IMR-90 (cell line): Measurements from ENCODE around the gene TPP1. TPM values are rescaled to one million over a fixed set of nuclear protein-coding genes. Genes with fewer than 3 reads are reported as not detected.

Source experiments
- ATAC-seq: fragments of 200-7000 bp; cut with Tn5 transposase; 2 replicates; pipeline ENCODE4 v1.9.1; 2020; ENCODE audit warnings: low read depth, mild to moderate bottlenecking, moderate library complexity
- BruUV-seq: library from RNA; stranded (reverse); fragments of 400-500 nt; replicated peaks from 2 replicates; lab custom pipeline; 2021; lab: Mats Ljungman, UMichigan
- CTCF ChIA-PET: fragments of 300-600 bp; formaldehyde crosslinking; extraction: SDS; loops from one replicate; lab custom pipeline; 2021; ENCODE audit warnings: antibody characterized with exemption; lab: Yijun Ruan, JAX
- POLR2A ChIA-PET: fragments of 300-600 bp; sonication (Branson Sonifier 250); formaldehyde crosslinking; loops from one replicate; lab custom pipeline; 2022; ENCODE audit warnings: antibody characterized with exemption; ENCODE audit not compliant: unreplicated experiment; lab: Charles Lee
- DNase-seq: peaks from one replicate; pipeline ENCODE4 v3.0.0; 2013
- H2AFZ ChIP-seq: replicated peaks from 2 replicates; pipeline ENCODE3; 2013; ENCODE audit warnings: low read length, mild to moderate bottlenecking; ENCODE audit not compliant: poor library complexity
- H2AK5ac ChIP-seq: 2 replicates; pipeline ENCODE4 v1.6.1; 2013; ENCODE audit warnings: low read depth, low read length, inconsistent platforms
- H2AK9ac ChIP-seq: replicated peaks from 2 replicates; pipeline ENCODE3; 2013; ENCODE audit warnings: mild to moderate bottlenecking, low read depth, low read length, moderate library complexity; ENCODE audit not compliant: poor library complexity
- H2BK120ac ChIP-seq: 2 replicates; pipeline ENCODE4 v1.6.1; 2013; ENCODE audit warnings: low read depth, low read length, inconsistent platforms
- H2BK15ac ChIP-seq: 3 replicates; pipeline ENCODE4 v1.6.1; 2013; ENCODE audit warnings: low read depth, low read length, inconsistent platforms
- H2BK20ac ChIP-seq: 2 replicates; pipeline ENCODE4 v1.6.1; 2013; ENCODE audit warnings: low read depth, mild to moderate bottlenecking, inconsistent platforms, low read length, moderate library complexity
- H2BK5ac ChIP-seq: 2 replicates; pipeline ENCODE4 v1.6.1; 2013; ENCODE audit warnings: mild to moderate bottlenecking, low read depth, low read length, inconsistent platforms; ENCODE audit not compliant: poor library complexity, severe bottlenecking
- H3K14ac ChIP-seq: replicated peaks from 2 replicates; pipeline ENCODE4 v1.6.1; 2013; ENCODE audit warnings: low read depth, low read length, inconsistent platforms
- H3K18ac ChIP-seq: 2 replicates; pipeline ENCODE4 v1.6.1; 2013; ENCODE audit warnings: low read depth, low read length, control low read depth
- H3K23ac ChIP-seq: 2 replicates; pipeline ENCODE4 v1.6.1; 2013; ENCODE audit warnings: low read depth, low read length, inconsistent platforms
- H3K27ac ChIP-seq: 2 replicates; pipeline ENCODE4 v1.5.1; 2013; ENCODE audit warnings: mild to moderate bottlenecking, control low read depth, low read length; ENCODE audit not compliant: insufficient read depth
- H3K27me3 ChIP-seq: 2 replicates; pipeline ENCODE4 v1.6.1; 2013; ENCODE audit warnings: low read length; ENCODE audit not compliant: control insufficient read depth, insufficient read depth
- H3K36me3 ChIP-seq: 2 replicates; pipeline ENCODE4 v1.6.1; 2013; ENCODE audit warnings: low read length, mixed read lengths; ENCODE audit not compliant: control insufficient read depth, insufficient read depth
- H3K4ac ChIP-seq: 2 replicates; pipeline ENCODE4 v1.6.1; 2013; ENCODE audit warnings: low read depth, low read length, inconsistent platforms
- H3K4me1 ChIP-seq: 2 replicates; pipeline ENCODE4 v1.6.1; 2013; ENCODE audit warnings: low read length, mixed read lengths; ENCODE audit not compliant: control insufficient read depth, insufficient read depth
- H3K4me2 ChIP-seq: 2 replicates; pipeline ENCODE4 v1.6.1; 2013; ENCODE audit warnings: low read depth, mild to moderate bottlenecking, control low read depth, low read length, moderate library complexity
- H3K4me3 ChIP-seq: 2 replicates; pipeline ENCODE4 v1.5.1; 2013; ENCODE audit warnings: low read depth, mild to moderate bottlenecking, control low read depth, low read length, moderate library complexity; ENCODE audit not compliant: insufficient read depth
- H3K56ac ChIP-seq: 2 replicates; pipeline ENCODE4 v1.6.1; 2013; ENCODE audit warnings: low read length, inconsistent platforms; ENCODE audit not compliant: insufficient read depth; ENCODE audit errors: extremely low read depth
- H3K79me1 ChIP-seq, 2 experiments: 2 replicates each; pipeline ENCODE4 v1.6.1; 2013; ENCODE audit warnings: low read length in 2 of 2, inconsistent platforms in 1 of 2, low read depth in 1 of 2
- H3K9ac ChIP-seq: 2 replicates; pipeline ENCODE4 v1.6.1; 2013; ENCODE audit warnings: low read depth, low read length, control low read depth
- H3K9me1 ChIP-seq: 2 replicates; pipeline ENCODE4 v1.6.1; 2013; ENCODE audit warnings: low read length, inconsistent platforms; ENCODE audit not compliant: insufficient read depth
- H3K9me3 ChIP-seq: 2 replicates; pipeline ENCODE4 v1.6.1; 2013; ENCODE audit warnings: low read length; ENCODE audit not compliant: control insufficient read depth, insufficient read depth
- H4K20me1 ChIP-seq: 2 replicates; pipeline ENCODE4 v1.6.1; 2013; ENCODE audit warnings: low read length, inconsistent platforms; ENCODE audit not compliant: insufficient read depth
- H4K5ac ChIP-seq: 2 replicates; pipeline ENCODE4 v1.6.1; 2013; ENCODE audit warnings: mild to moderate bottlenecking, low read depth, low read length, control low read depth
- H4K8ac ChIP-seq, 2 experiments: 2 replicates each; pipeline ENCODE4 v1.6.1; 2013; ENCODE audit warnings: low read depth in 2 of 2, low read length in 2 of 2, control low read depth in 1 of 2, inconsistent platforms in 1 of 2
- H4K91ac ChIP-seq: 2 replicates; pipeline ENCODE4 v1.6.1; 2013; ENCODE audit warnings: low read depth, low read length, inconsistent platforms; ENCODE audit not compliant: insufficient read depth
- BHLHE40 ChIP-seq: fragments of 150-350 bp; IDR thresholded peaks from 2 replicates; pipeline ENCODE4 v1.6.1; 2016; ENCODE audit warnings: mild to moderate bottlenecking, low read depth, low read length
- CTCF ChIP-seq: conservative IDR thresholded peaks from 2 replicates; pipeline ENCODE4 v1.5.1; 2012; ENCODE audit warnings: mild to moderate bottlenecking, low read depth, low read length, improper control_type of control experiment
- MAFK ChIP-seq: IDR thresholded peaks from 2 replicates; pipeline ENCODE4 v1.6.1; 2012; ENCODE audit warnings: low read depth, low read length, improper control_type of control experiment
- MAZ ChIP-seq: IDR thresholded peaks from 2 replicates; pipeline ENCODE4 v1.6.1; 2012; ENCODE audit warnings: low read depth, mild to moderate bottlenecking, low read length, improper control_type of control experiment, moderate library complexity, borderline replicate concordance
- NFE2L2 ChIP-seq: fragments of 150-350 bp; IDR thresholded peaks from 2 replicates; pipeline ENCODE4 v1.6.1; 2016; ENCODE audit warnings: low read depth, mild to moderate bottlenecking, low read length
- POLR2A ChIP-seq: IDR thresholded peaks from 2 replicates; pipeline ENCODE4 v1.6.1; 2012; ENCODE audit warnings: mild to moderate bottlenecking, low read depth, low read length
- RAD21 ChIP-seq: IDR thresholded peaks from 2 replicates; pipeline ENCODE4 v1.6.1; 2012; ENCODE audit warnings: low read length, improper control_type of control experiment
- RFX5 ChIP-seq: IDR thresholded peaks from 2 replicates; pipeline ENCODE4 v1.8.0; 2012; ENCODE audit warnings: low read depth, mild to moderate bottlenecking, low read length, moderate library complexity
- SMC3 ChIP-seq: fragments of 150-350 bp; IDR thresholded peaks from 2 replicates; pipeline ENCODE4 v1.6.1; 2016; ENCODE audit warnings: low read depth, mild to moderate bottlenecking, antibody characterized with exemption, low read length, moderate library complexity
- USF2 ChIP-seq: fragments of 150-350 bp; IDR thresholded peaks from 2 replicates; pipeline ENCODE4 v1.6.1; 2017; ENCODE audit warnings: mild to moderate bottlenecking, antibody characterized with exemption, low read length, low read depth
- WGBS, 2 experiments: methylation state at CpG; one replicate each; pipeline versions ENCODE4 v1.1.5 to v1.1.7; 2013; ENCODE audit warnings: missing lambda C conversion rate in 2 of 2; ENCODE audit not compliant: insufficient read length in 1 of 2; ENCODE audit errors: extremely low coverage in 2 of 2; 5-methylcytosine and 5-hydroxymethylcytosine counted together
- dilution Hi-C: fragments of 300-500 bp; cut with HindIII; formaldehyde crosslinking; loops from one replicate; pipeline ENCODE4 v1.14.3; 2018; ENCODE audit warnings: low sequenced_read_pairs; ENCODE audit not compliant: unreplicated experiment
- in situ Hi-C: fragments of 300-500 bp; cut with MboI; formaldehyde crosslinking; loops from 3 replicates; pipeline ENCODE4 v1.14.3; 2019; ENCODE audit warnings: low sequenced_read_pairs, inconsistent platforms, mixed read lengths
- intact Hi-C: fragments of 100-400 bp; cut with micrococcal nuclease; formaldehyde crosslinking; loops from 2 replicates; pipeline ENCODE4 v1.10.0; 2022
- polyA plus RNA-seq, 3 experiments: library from polyadenylated mRNA; depleted of rRNA; stranded (reverse); fragments of >200 nt; gene quantifications; 2 replicates each; pipeline ENCODE4 v1.2.3, GENCODE V29; 2012; ENCODE audit warnings: low replicate concordance in 1 of 3
- total RNA-seq: library from RNA; depleted of rRNA; stranded (reverse); fragments of >200 nt; gene quantifications from 2 replicates; pipeline ENCODE4 v1.2.3, GENCODE V29; 2012

Gene TPP1
- total and polyA plus RNA-seq, 2 of the 4 experiments (the other 2 are of a cell fraction) = 33.5 to 108 TPM

DNA sequence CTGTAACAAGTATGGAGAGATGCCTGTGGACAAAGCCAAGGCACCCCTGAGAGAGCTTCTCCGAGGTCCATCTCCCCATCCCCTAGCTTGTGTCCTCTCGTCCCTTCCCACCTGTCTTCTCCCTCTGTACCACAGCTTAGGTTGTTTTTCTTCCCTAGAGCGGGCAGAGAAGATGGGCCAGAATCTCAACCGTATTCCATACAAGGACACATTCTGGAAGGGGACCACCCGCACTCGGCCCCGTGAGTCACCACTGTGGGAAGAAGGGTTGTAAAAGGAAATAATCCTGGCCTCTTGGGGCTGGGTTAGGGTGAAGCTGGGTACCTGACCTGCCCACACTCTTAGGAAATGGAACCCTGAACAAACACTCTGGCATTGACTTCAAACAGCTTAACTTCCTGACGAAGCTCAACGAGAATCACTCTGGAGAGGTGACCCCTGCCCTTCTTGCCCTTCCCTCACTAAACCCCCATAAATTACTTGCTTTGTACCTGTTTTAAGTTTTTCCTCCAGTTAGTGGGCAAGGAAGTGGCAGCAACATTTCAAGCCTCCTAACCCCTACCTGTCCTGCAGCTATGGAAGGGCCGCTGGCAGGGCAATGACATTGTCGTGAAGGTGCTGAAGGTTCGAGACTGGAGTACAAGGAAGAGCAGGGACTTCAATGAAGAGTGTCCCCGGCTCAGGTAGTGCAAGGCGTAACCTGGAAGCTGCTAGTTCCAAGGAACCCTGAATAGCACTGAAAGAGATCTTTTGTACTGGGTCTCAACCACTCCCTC, 10.3 kb downstream of the TPP1 start (continued):
- TF ChIP-seq CTCF = no peak

- Histone ChIP-seq H4K91ac (peak overlapping the region; percentile 57), H3K4me2 (peak overlapping the region; percentile 71; the same call in 1 of the 2 replicates), H3K9me3 (no peaks in the 10 kb centered on the region), H2AK5ac (peak overlapping the region; percentile 98), H3K4me1 (peaks cover 31% of the 10 kb centered on the region), H3K36me3 (peaks cover 42% of the 10 kb centered on the region), H3K18ac (no peak overlapping the region; the same call in 1 of the 2 replicates), H4K5ac (peak overlapping the region; percentile 73), H3K4ac (peak overlapping the region; percentile 89), H4K8ac (peak overlapping the region; percentile 80 to 85), H4K20me1 (peaks cover 8% of the 10 kb centered on the region), H2BK5ac (peak overlapping the region; percentile 89), H3K56ac (peak overlapping the region; percentile 93), H3K27ac (peak overlapping the region; percentile 95), H3K9ac (peak overlapping the region; percentile 75), H3K4me3 (no peak overlapping the region), H3K23ac (peak overlapping the region; percentile 91), H3K79me1 (peaks cover 31 to 67% of the 10 kb centered on the region in 2 experiments), H2BK120ac (peak overlapping the region; percentile 92), H2AFZ (no peak overlapping the region), H2AK9ac (peak overlapping the region; percentile 87), H2BK15ac (peak overlapping the region; percentile 93; the same call in 2 of the 3 replicates), H3K27me3 (no peaks in the 10 kb centered on the region), H3K9me1 (peaks cover 29% of the 10 kb centered on the region), H2BK20ac (peak overlapping the region; percentile 55), H3K14ac (peak overlapping the region; percentile 98)
- no peak for DNase-seq
- 100% methylated on average over 3 of the region's 9 CpGs; no CpG with 5 or more reads in 1 of the 2 experiments for WGBS, 2 experiments
- POLR2A ChIA-PET = interaction anchor here (1.3 to 1.7 kb wide), 2 partner anchors 9 to 88 kb away, joined by 4 read pairs; no protein-coding TSS in a partner anchor
- dilution Hi-C loops (no loop called here), in situ Hi-C loops (no loop called here), intact Hi-C loops (no loop called here)
- BruUV-seq = no TSS peak
- CTCF ChIA-PET = interaction anchor here (0.6 kb wide), 1 partner anchor 75 kb away, joined by 3 read pairs; the partner anchor contains the start of gene MRPL17
- no peak for ATAC-seq
- no peak for TF ChIP-seq NFE2L2
- TF ChIP-seq USF2 = no peak
- TF ChIP-seq POLR2A = no peak
- no peak for TF ChIP-seq MAZ
- TF ChIP-seq SMC3 = no peak
- TF ChIP-seq MAFK = no peak
- TF ChIP-seq RFX5 = no peak
- TF ChIP-seq BHLHE40 = no peak
- no peak for TF ChIP-seq RAD21
- no peak for TF ChIP-seq CTCF
Measured at GRCh38 chr11:6608011-6608410, 11.2 kb downstream of the TPP1 start.
